ENCODE measurements around the gene OPCML. TPM values are rescaled to one million over a fixed set of nuclear protein-coding genes. Genes with fewer than 3 reads are reported as not detected.

The OPCML gene
- total RNA-seq, 3 donors from 2014 or later (not counting 1 experiment from before 2014, with no cell fraction given): not detected

DNA sequence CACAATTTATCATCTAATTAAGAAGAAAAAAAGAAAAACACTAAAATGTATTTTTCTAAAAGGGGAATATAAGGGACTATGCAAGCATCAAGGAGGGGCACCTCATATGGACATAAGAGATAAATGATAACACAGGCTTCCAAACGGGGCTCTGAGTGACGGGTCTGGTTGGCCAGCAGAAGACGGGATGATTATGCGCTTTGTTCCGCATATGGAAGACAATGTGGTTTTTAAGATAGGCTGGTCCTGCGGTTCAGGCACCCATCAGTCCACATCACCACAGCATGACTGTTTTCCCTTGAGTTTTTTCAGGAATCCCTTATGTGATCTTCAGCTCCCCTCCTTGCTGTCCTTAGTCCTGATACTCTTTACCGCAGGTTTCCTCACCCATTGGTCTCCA is 404.6 kb downstream of the OPCML start:
- Histone ChIP-seq H3K36me3 (ENCODE audit: control insufficient read depth, insufficient read depth, low read length) (no peaks in the 10 kb centered on the region), H3K9me3 (ENCODE audit: control insufficient read depth, insufficient read depth, low read length) (no peaks in the 10 kb centered on the region), H3K4me3 (ENCODE audit: low read length) (no peak overlapping the region), H3K27me3 (ENCODE audit: control insufficient read depth, insufficient read depth, low read length) (no peaks in the 10 kb centered on the region), H3K4me1 (ENCODE audit: control insufficient read depth, insufficient read depth, low read length) (no peaks in the 10 kb centered on the region), H3K27ac (ENCODE audit: low read length) (no peak overlapping the region)
- no peaks in the 10 kb centered on the region for H3K9me3 Mint-ChIP-seq
- H3K27ac Mint-ChIP-seq: no peak overlapping the region
- DNase-seq (no peak), ATAC-seq (no peak)
- H3K4me3 Mint-ChIP-seq: no peak overlapping the region
- H3K27me3 Mint-ChIP-seq (ENCODE audit: low read depth in 2 of 2): peaks cover 0 to 7% of the 10 kb centered on the region in 2 donors
- intact Hi-C loops (cut with micrococcal nuclease): no loop called here
- WGBS (ENCODE audit: insufficient coverage): 72% methylated on average over 6 of the region's 7 CpGs
- no peaks in the 10 kb centered on the region for H3K4me1 Mint-ChIP-seq
- TF ChIP-seq CTCF (IDR thresholded peaks at IDR 0.05): no peak
- H3K36me3 Mint-ChIP-seq: no peaks in the 10 kb centered on the region

GRCh38 chr11:133123796-133124195 is 408.5 kb downstream of the OPCML start:
- no peak overlapping the region for H3K4me3 Mint-ChIP-seq
- Histone ChIP-seq H3K27me3 (ENCODE audit: control insufficient read depth, insufficient read depth, low read length) (no peaks in the 10 kb centered on the region), H3K4me3 (ENCODE audit: low read length) (no peak overlapping the region), H3K36me3 (ENCODE audit: control insufficient read depth, insufficient read depth, low read length) (no peaks in the 10 kb centered on the region), H3K27ac (ENCODE audit: low read length) (no peak overlapping the region), H3K4me1 (ENCODE audit: control insufficient read depth, insufficient read depth, low read length) (no peaks in the 10 kb centered on the region), H3K9me3 (ENCODE audit: control insufficient read depth, insufficient read depth, low read length) (no peaks in the 10 kb centered on the region)
- DNase-seq (no peak), ATAC-seq (no peak)
- no peaks in the 10 kb centered on the region for H3K9me3 Mint-ChIP-seq
- peaks cover 0 to 3% of the 10 kb centered on the region in 2 donors for H3K27me3 Mint-ChIP-seq (ENCODE audit: low read depth in 2 of 2)
- intact Hi-C loops (cut with micrococcal nuclease): no loop called here
- H3K27ac Mint-ChIP-seq: no peak overlapping the region
- WGBS (ENCODE audit: insufficient coverage): 24% methylated on average over 3 of the region's 4 CpGs
- H3K4me1 Mint-ChIP-seq: no peaks in the 10 kb centered on the region
- H3K36me3 Mint-ChIP-seq: no peaks in the 10 kb centered on the region
- no peak for TF ChIP-seq CTCF (IDR thresholded peaks at IDR 0.05)

DNA sequence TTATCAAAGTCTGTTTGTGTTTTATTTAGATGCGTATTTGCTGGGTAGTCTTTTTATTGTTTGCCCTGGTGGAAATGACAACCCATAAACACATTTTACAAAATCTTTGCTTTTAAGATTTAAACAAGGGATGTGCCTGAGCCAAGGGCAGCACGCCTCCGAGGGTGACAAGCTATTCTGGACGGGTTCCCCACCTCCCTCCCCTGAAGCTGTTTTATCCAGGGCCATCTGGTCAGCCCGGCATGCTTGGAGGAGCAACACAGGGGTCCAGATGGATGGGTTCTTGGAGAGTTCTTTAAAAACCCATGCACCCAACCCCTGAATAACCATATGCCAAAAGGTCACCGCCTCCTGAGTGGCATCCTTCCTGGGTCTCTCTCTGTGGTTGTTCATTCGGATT is 408.9 kb downstream of the OPCML start:
- Histone ChIP-seq H3K9me3 (ENCODE audit: control insufficient read depth, insufficient read depth, low read length) (no peaks in the 10 kb centered on the region), H3K27me3 (ENCODE audit: control insufficient read depth, insufficient read depth, low read length) (no peaks in the 10 kb centered on the region), H3K4me3 (ENCODE audit: low read length) (no peak overlapping the region), H3K36me3 (ENCODE audit: control insufficient read depth, insufficient read depth, low read length) (no peaks in the 10 kb centered on the region), H3K27ac (ENCODE audit: low read length) (no peak overlapping the region), H3K4me1 (ENCODE audit: control insufficient read depth, insufficient read depth, low read length) (no peaks in the 10 kb centered on the region)
- Mint-ChIP-seq H3K36me3 (no peaks in the 10 kb centered on the region), H3K27ac (no peak overlapping the region), H3K27me3 (ENCODE audit: low read depth in 2 of 2) (peaks cover 0 to 2% of the 10 kb centered on the region in 2 donors), H3K9me3 (no peaks in the 10 kb centered on the region), H3K4me3 (no peak overlapping the region), H3K4me1 (no peaks in the 10 kb centered on the region)
- no peak for TF ChIP-seq CTCF (IDR thresholded peaks at IDR 0.05)
- intact Hi-C loops (cut with micrococcal nuclease): no loop called here
- DNase-seq: no peak
- 48% methylated on average over 3 of the region's 7 CpGs for WGBS (ENCODE audit: insufficient coverage)
- ATAC-seq: no peak

GRCh38 chr11:133122256-133122655 is 410.0 kb downstream of the OPCML start:
- Mint-ChIP-seq H3K27me3 (ENCODE audit: low read depth in 2 of 2) (peaks cover 0 to 2% of the 10 kb centered on the region in 2 donors), H3K9me3 (no peaks in the 10 kb centered on the region), H3K4me3 (no peak overlapping the region), H3K36me3 (no peaks in the 10 kb centered on the region), H3K4me1 (no peaks in the 10 kb centered on the region), H3K27ac (no peak overlapping the region)
- H3K27ac ChIP-seq (ENCODE audit: low read length): no peak overlapping the region
- H3K36me3 ChIP-seq (ENCODE audit: control insufficient read depth, insufficient read depth, low read length): no peaks in the 10 kb centered on the region
- H3K27me3 ChIP-seq (ENCODE audit: control insufficient read depth, insufficient read depth, low read length): no peaks in the 10 kb centered on the region
- ATAC-seq (no peak), DNase-seq (no peak)
- H3K4me3 ChIP-seq (ENCODE audit: low read length): no peak overlapping the region
- no peak for TF ChIP-seq CTCF (IDR thresholded peaks at IDR 0.05)
- H3K9me3 ChIP-seq (ENCODE audit: control insufficient read depth, insufficient read depth, low read length): no peaks in the 10 kb centered on the region
- 25% methylated on average over 3 of the region's 3 CpGs for WGBS (ENCODE audit: insufficient coverage)
- H3K4me1 ChIP-seq (ENCODE audit: control insufficient read depth, insufficient read depth, low read length): no peaks in the 10 kb centered on the region
- intact Hi-C loops (cut with micrococcal nuclease): no loop called here

Measured in natural killer cell (primary cell).